ENCODE results near the gene CLEC2L.

DNA sequence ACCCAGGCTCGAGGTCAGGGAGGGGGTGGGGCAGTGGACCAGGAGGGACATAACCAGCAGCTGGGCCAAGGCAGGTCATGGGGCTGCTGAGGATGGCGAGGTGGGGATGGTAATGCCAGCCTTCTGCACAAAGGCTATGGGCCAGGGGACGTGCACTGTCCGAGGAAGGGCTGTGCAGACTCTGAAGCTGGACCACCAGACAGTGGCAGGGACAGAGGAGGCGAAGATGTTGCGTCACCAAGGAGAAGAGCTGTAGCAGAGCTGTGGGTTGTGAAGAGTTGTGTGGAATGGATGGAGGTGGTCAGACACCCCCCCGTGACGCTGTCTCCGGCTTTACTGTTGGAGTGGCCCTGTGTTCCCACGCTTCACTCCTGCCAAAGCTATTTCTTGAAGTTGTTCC is 1.8 kb downstream of the CLEC2L start:
- TF ChIP-seq POLR2AphosphoS5 (IDR thresholded peaks at IDR 0.05) = no peak
- TF ChIP-seq CTCF (IDR thresholded peaks at IDR 0.05 in 8 of 11, conservative IDR thresholded peaks at IDR 0.05 in 3 of 11) = no peak
- no peak for TF ChIP-seq POLR2A (IDR thresholded peaks at IDR 0.05)
